GM12864 (cell line): Measurements from ENCODE around the gene YES1.
"Not testable (repeated sequence)": the region's sequence is repeated elsewhere in the genome, so short reads cannot be mapped to it uniquely, and the experiment has no call there.

ENCODE experiments used
- DNase-seq: peaks from one replicate; pipeline ENCODE4 v3.0.0-alpha.2; 2011; ENCODE audit warnings: low read depth
- H3K4me3 ChIP-seq: 2 replicates; pipeline ENCODE4 v1.5.1; 2011; ENCODE audit warnings: mild to moderate bottlenecking, low read depth, low read length, control low read depth
- CTCF ChIP-seq: IDR thresholded peaks from 2 replicates; pipeline ENCODE4 v1.5.1; 2011; ENCODE audit warnings: low read depth, mild to moderate bottlenecking, moderate library complexity, low read length, control low read depth, inconsistent platforms; ENCODE audit errors: missing control alignments

The YES1 gene

GRCh38 chr18:686339-687111 is 125.5 kb downstream of the YES1 start:
- H3K4me3 ChIP-seq, result no peak overlapping the region
- no peak for TF ChIP-seq CTCF
- DNase-seq, result no peak

GRCh38 chr18:685438-685837 is 126.6 kb downstream of the YES1 start:
- TF ChIP-seq CTCF, result no peak
- no peak overlapping the region for H3K4me3 ChIP-seq
- no peak for DNase-seq

- DNase-seq, result no peak
- TF ChIP-seq CTCF, result no peak
- H3K4me3 ChIP-seq, result no peak overlapping the region
These were observed 128.5 kb downstream of the YES1 start for GRCh38 chr18:683531-683930.

- no peak for DNase-seq
These were observed 129.2 kb downstream of the YES1 start for GRCh38 chr18:682833-683232.

GRCh38 chr18:682416-682815 is 129.6 kb downstream of the YES1 start:
- not testable (repeated sequence) for DNase-seq, H3K4me3 ChIP-seq

More at GRCh38 chr18:682833-683232, 129.2 kb downstream of the YES1 start:
- TF ChIP-seq CTCF, result no peak
- H3K4me3 ChIP-seq, result no peak overlapping the region

GRCh38 chr18:681985-682384 is 130.1 kb downstream of the YES1 start:
- no peak overlapping the region for H3K4me3 ChIP-seq
- no peak for TF ChIP-seq CTCF
- DNase-seq, result no peak

- no peak for DNase-seq
- H3K4me3 ChIP-seq, result no peak overlapping the region
- TF ChIP-seq CTCF, result no peak
These were observed 131.7 kb downstream of the YES1 start for GRCh38 chr18:680392-680791.
